ENCODE data around the gene UBE2R2. TPM values are rescaled to one million over a fixed set of nuclear protein-coding genes. Genes with fewer than 3 reads are reported as not detected.

UBE2R2 gene
- total RNA-seq, 1 experiment from 2014 or later, result 52.1 TPM

DNA sequence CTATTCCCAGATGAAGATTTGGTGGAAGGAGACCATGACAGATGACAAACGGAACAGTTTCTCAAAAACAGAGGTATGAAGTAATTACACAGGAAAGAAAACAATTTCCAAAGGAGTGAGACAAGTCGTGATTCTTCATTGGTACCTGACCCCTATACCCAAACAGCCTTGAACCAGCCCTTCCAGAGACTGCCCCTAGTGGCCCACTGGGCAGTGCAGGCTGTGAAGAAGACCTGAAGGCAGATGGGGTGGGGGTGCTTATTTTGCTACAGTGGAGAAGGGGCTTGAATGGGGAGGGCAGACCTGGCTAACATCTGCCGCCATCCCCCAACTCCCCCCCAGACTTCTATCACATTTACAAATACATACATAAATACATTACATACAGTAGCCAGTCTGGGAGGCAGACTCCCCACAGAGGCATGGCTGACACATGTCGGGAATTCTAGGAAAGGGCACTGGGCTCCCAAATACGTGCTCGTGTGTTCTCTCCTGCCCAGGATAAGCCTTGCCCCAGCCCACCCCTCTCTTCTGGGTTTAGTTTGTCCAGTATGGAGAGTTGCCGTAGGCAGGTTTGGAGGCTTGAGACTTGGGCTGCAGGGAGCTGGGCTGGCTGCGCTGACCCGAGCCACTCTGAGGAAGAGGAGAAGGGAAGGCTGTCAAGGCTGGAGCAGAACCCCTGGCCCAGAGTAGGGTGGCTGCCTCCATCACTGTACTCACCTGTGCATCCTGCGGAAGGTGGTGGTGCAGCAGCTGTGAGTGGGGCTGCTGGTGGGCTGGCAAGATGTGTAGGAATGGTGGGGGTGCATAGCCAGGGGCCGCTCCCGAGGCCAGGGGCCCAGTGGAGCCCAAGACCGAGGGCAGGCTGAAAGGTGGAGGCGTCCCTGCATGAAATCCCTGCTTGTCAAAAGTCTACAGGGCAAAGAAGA is 105.3 kb downstream of the UBE2R2 start:
- Histone ChIP-seq H3K9ac (ENCODE audit: extremely low read depth, insufficient read length, low read length) (no peak overlapping the region), H3K79me1 (ENCODE audit: insufficient read depth, low read depth, low read length, poor library complexity, severe bottlenecking) (no peaks in the 10 kb centered on the region), H3K4me2 (ENCODE audit: insufficient read depth, insufficient read length, low read length) (no peak overlapping the region), H3K4ac (ENCODE audit: low read depth, low read length) (no peak overlapping the region), H3K23ac (ENCODE audit: insufficient read length, low read depth, low read length) (no peak overlapping the region), H3K4me1 (ENCODE audit: insufficient read depth, low read length) (no peaks in the 10 kb centered on the region), H2BK5ac (ENCODE audit: insufficient read length, low read length) (no peak overlapping the region), H3K56ac (ENCODE audit: insufficient read length, low read depth, low read length) (no peak overlapping the region), H3K27ac (ENCODE audit: insufficient read length, low read depth, low read length) (no peak overlapping the region), H3T11ph (ENCODE audit: low read length) (no peak overlapping the region), H4K8ac (replicated peaks; ENCODE audit: insufficient read length, low read depth, low read length) (no peak overlapping the region), H3K23me2 (ENCODE audit: insufficient read length, low read depth, low read length, poor library complexity, severe bottlenecking) (no peaks in the 10 kb centered on the region), H3K27me3 (ENCODE audit: insufficient read depth, low read length) (no peaks in the 10 kb centered on the region), H2BK120ac (ENCODE audit: low read depth, low read length, poor library complexity, severe bottlenecking) (no peak overlapping the region), H2AK5ac (ENCODE audit: insufficient read length, low read length) (no peak overlapping the region), H3K79me2 (ENCODE audit: insufficient read depth, low read length) (no peaks in the 10 kb centered on the region), H4K20me1 (ENCODE audit: control insufficient read depth, insufficient read depth, insufficient read length) (no peaks in the 10 kb centered on the region), H3K14ac (ENCODE audit: insufficient read depth, low read length) (no peak overlapping the region), H2BK15ac (ENCODE audit: low read depth, low read length) (no peak overlapping the region), H4K91ac (ENCODE audit: insufficient read length, low read depth, low read length) (no peak overlapping the region), H3K18ac (ENCODE audit: insufficient read length, low read depth, low read length) (no peak overlapping the region), H3K9me3 (ENCODE audit: control insufficient read depth, low read depth, low read length) (no peaks in the 10 kb centered on the region), H2BK12ac (ENCODE audit: insufficient read length, low read depth, low read length) (no peak overlapping the region), H2BK20ac (ENCODE audit: low read depth, low read length, poor library complexity, severe bottlenecking) (no peak overlapping the region), H2AFZ (ENCODE audit: low read length) (no peak overlapping the region), H4K5ac (ENCODE audit: insufficient read length, low read depth, low read length) (no peak overlapping the region)
- peak; percentile 70 for DNase-seq
- Mint-ChIP-seq H3K27me3 (ENCODE audit: low read depth) (peaks cover 2% of the 10 kb centered on the region; the same call in 1 of the 2 replicates), H3K4me1 (peaks cover 15 to 36% of the 10 kb centered on the region in 2 experiments), H3K9me3 (no peaks in the 10 kb centered on the region), H3K36me3 (ENCODE audit: insufficient read depth in 1 of 3, low read depth in 3 of 3) (peaks cover 30 to 97% (median 72%) of the 10 kb centered on the region in 3 experiments; a peak in 6 of 7 replicates), H3K27ac (peak overlapping the region in 1 of 3 experiments; percentile 59; a peak in 1 of 7 replicates), H3K4me3 (no peak overlapping the region)
- no CpG with 5 or more reads among the region's 14 CpGs for WGBS (ENCODE audit: extremely low coverage, insufficient read length, low lambda C conversion rate)
- TF ChIP-seq, protein P1, sequence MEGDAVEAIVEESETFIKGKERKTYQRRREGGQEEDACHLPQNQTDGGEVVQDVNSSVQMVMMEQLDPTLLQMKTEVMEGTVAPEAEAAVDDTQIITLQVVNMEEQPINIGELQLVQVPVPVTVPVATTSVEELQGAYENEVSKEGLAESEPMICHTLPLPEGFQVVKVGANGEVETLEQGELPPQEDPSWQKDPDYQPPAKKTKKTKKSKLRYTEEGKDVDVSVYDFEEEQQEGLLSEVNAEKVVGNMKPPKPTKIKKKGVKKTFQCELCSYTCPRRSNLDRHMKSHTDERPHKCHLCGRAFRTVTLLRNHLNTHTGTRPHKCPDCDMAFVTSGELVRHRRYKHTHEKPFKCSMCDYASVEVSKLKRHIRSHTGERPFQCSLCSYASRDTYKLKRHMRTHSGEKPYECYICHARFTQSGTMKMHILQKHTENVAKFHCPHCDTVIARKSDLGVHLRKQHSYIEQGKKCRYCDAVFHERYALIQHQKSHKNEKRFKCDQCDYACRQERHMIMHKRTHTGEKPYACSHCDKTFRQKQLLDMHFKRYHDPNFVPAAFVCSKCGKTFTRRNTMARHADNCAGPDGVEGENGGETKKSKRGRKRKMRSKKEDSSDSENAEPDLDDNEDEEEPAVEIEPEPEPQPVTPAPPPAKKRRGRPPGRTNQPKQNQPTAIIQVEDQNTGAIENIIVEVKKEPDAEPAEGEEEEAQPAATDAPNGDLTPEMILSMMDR (conservative IDR thresholded peaks at IDR 0.05), result peak; percentile 86
